ENCODE results near the gene EPAS1.

DNA sequence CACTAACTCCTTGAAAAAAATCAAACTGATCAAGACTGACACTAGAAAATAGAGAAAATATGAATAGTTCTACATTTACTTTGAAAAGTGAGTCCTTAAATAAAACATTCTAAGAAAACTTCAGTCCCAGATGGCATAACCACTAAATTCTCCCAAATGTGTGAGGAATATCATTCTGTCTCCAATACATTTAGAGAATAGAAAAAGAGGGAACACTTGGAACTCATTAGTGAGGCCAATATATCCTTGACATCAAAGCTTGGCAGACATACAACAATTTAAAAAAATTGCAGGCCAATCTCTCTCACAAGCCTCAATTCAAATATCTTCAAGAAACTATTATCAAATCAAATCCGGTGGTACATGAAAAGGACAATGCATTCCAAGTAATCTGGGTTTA, 102.8 kb downstream of the EPAS1 start:
- TF ChIP-seq, protein P1, sequence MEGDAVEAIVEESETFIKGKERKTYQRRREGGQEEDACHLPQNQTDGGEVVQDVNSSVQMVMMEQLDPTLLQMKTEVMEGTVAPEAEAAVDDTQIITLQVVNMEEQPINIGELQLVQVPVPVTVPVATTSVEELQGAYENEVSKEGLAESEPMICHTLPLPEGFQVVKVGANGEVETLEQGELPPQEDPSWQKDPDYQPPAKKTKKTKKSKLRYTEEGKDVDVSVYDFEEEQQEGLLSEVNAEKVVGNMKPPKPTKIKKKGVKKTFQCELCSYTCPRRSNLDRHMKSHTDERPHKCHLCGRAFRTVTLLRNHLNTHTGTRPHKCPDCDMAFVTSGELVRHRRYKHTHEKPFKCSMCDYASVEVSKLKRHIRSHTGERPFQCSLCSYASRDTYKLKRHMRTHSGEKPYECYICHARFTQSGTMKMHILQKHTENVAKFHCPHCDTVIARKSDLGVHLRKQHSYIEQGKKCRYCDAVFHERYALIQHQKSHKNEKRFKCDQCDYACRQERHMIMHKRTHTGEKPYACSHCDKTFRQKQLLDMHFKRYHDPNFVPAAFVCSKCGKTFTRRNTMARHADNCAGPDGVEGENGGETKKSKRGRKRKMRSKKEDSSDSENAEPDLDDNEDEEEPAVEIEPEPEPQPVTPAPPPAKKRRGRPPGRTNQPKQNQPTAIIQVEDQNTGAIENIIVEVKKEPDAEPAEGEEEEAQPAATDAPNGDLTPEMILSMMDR (IDR thresholded peaks at IDR 0.05), result no peak
- no peak for TF ChIP-seq POLR2A (IDR thresholded peaks at IDR 0.05)
